BE2C (cell line): ENCODE data around the gene GUCY2D.

ENCODE experiments used
- DNase-seq: peaks from one replicate; pipeline ENCODE4 v3.0.0-alpha.2; 2020
- H3K27me3 ChIP-seq: fragments of 250-450 bp; sonication (Bioruptor Pico); 2 replicates; pipeline ENCODE4 v1.5.1; 2020; ENCODE audit warnings: mild to moderate bottlenecking
- H3K36me3 ChIP-seq: fragments of 250-450 bp; sonication (Bioruptor Pico); 2 replicates; pipeline ENCODE4 v1.5.1; 2020; ENCODE audit warnings: mild to moderate bottlenecking
- H3K4me1 ChIP-seq: fragments of 250-450 bp; sonication (Bioruptor Pico); 2 replicates; pipeline ENCODE4 v1.5.1; 2020
- H3K4me3 ChIP-seq: 2 replicates; pipeline ENCODE4 v1.5.1; 2011; ENCODE audit warnings: low read depth, low read length
- H3K9me3 ChIP-seq: fragments of 250-450 bp; sonication (Bioruptor Pico); 2 replicates; pipeline ENCODE4 v1.5.1; 2020
- CTCF ChIP-seq: IDR thresholded peaks from 2 replicates; pipeline ENCODE4 v1.5.1; 2012; ENCODE audit warnings: mild to moderate bottlenecking, low read depth, low read length

The GUCY2D gene

GRCh38 chr17:8014558-8014850, 12.1 kb downstream of the GUCY2D start:
- no peak for TF ChIP-seq CTCF
- no peak overlapping the region for H3K4me3 ChIP-seq
- H3K4me1 ChIP-seq: no peaks in the 10 kb centered on the region; the same call in 1 of the 2 replicates
- no peak for DNase-seq
- no peaks in the 10 kb centered on the region for H3K36me3 ChIP-seq
- no peaks in the 10 kb centered on the region for H3K27me3 ChIP-seq
- no peaks in the 10 kb centered on the region for H3K9me3 ChIP-seq

GRCh38 chr17:8015236-8015956, 13.0 kb downstream of the GUCY2D start:
- no peak for DNase-seq
- H3K4me1 ChIP-seq: no peaks in the 10 kb centered on the region; the same call in 1 of the 2 replicates
- no peak overlapping the region for H3K4me3 ChIP-seq
- no peaks in the 10 kb centered on the region for H3K36me3 ChIP-seq
- no peaks in the 10 kb centered on the region for H3K9me3 ChIP-seq
- TF ChIP-seq CTCF: no peak
- no peaks in the 10 kb centered on the region for H3K27me3 ChIP-seq

- Histone ChIP-seq H3K9me3 (no peaks in the 10 kb centered on the region), H3K27me3 (no peaks in the 10 kb centered on the region), H3K4me1 (no peaks in the 10 kb centered on the region; the same call in 1 of the 2 replicates), H3K4me3 (peak overlapping the region; percentile 51), H3K36me3 (no peaks in the 10 kb centered on the region)
- TF ChIP-seq CTCF: no peak
- no peak for DNase-seq
These were observed 13.7 kb downstream of the GUCY2D start for GRCh38 chr17:8015957-8016631.

GRCh38 chr17:8016632-8017424, 14.4 kb downstream of the GUCY2D start:
- TF ChIP-seq CTCF: peak; percentile 69
- no peaks in the 10 kb centered on the region for H3K27me3 ChIP-seq
- H3K9me3 ChIP-seq: no peaks in the 10 kb centered on the region
- H3K4me1 ChIP-seq: no peaks in the 10 kb centered on the region; the same call in 1 of the 2 replicates
- DNase-seq: peak; percentile 58
- H3K4me3 ChIP-seq: peak overlapping the region; percentile 51
- H3K36me3 ChIP-seq: no peaks in the 10 kb centered on the region

- no peak for TF ChIP-seq CTCF
- DNase-seq: no peak
- H3K9me3 ChIP-seq: no peaks in the 10 kb centered on the region
- H3K4me1 ChIP-seq: no peaks in the 10 kb centered on the region; the same call in 1 of the 2 replicates
- no peaks in the 10 kb centered on the region for H3K27me3 ChIP-seq
- H3K4me3 ChIP-seq: no peak overlapping the region
- H3K36me3 ChIP-seq: no peaks in the 10 kb centered on the region
These were observed 16.0 kb downstream of the GUCY2D start for GRCh38 chr17:8018436-8018835.

GRCh38 chr17:8019166-8019565, 16.8 kb downstream of the GUCY2D start:
- Histone ChIP-seq H3K4me1 (no peaks in the 10 kb centered on the region; the same call in 1 of the 2 replicates), H3K9me3 (no peaks in the 10 kb centered on the region), H3K36me3 (no peaks in the 10 kb centered on the region), H3K4me3 (no peak overlapping the region), H3K27me3 (no peaks in the 10 kb centered on the region)
- TF ChIP-seq CTCF: no peak
- DNase-seq: no peak
